H9 (cell line): ENCODE measurements around the gene TIAM1. TPM values are rescaled to one million over a fixed set of nuclear protein-coding genes. Genes with fewer than 3 reads are reported as not detected.

ENCODE experiments used
- DNase-seq: peaks from one replicate; pipeline ENCODE4 v3.0.0-alpha.2; 2017
- H2AFZ ChIP-seq: one replicate; pipeline ENCODE4 v1.6.1; 2013; ENCODE audit warnings: mild to moderate bottlenecking, low read length, control low read depth, moderate library complexity
- H2AK5ac ChIP-seq: 2 replicates; pipeline ENCODE4 v1.6.1; 2013; ENCODE audit warnings: low read length, control low read depth, mixed read lengths; ENCODE audit not compliant: insufficient read length
- H2BK120ac ChIP-seq: one replicate; pipeline ENCODE4 v1.6.1; 2013; ENCODE audit warnings: low read depth, mild to moderate bottlenecking, low read length, control low read depth, inconsistent platforms; ENCODE audit not compliant: poor library complexity, severe bottlenecking
- H2BK12ac ChIP-seq: 2 replicates; pipeline ENCODE4 v1.6.1; 2013; ENCODE audit warnings: low read length, control low read depth, mixed read lengths, low read depth; ENCODE audit not compliant: insufficient read length
- H2BK15ac ChIP-seq: 2 replicates; pipeline ENCODE4 v1.6.1; 2013; ENCODE audit warnings: low read depth, low read length, control low read depth
- H2BK20ac ChIP-seq: one replicate; pipeline ENCODE4 v1.6.1; 2013; ENCODE audit warnings: low read depth, mild to moderate bottlenecking, low read length, control low read depth, inconsistent platforms; ENCODE audit not compliant: poor library complexity, severe bottlenecking
- H2BK5ac ChIP-seq: 2 replicates; pipeline ENCODE4 v1.6.1; 2013; ENCODE audit warnings: low read length, control low read depth, mixed read lengths; ENCODE audit not compliant: insufficient read length
- H3K14ac ChIP-seq: 2 replicates; pipeline ENCODE4 v1.6.1; 2013; ENCODE audit warnings: low read length, control low read depth; ENCODE audit not compliant: insufficient read depth
- H3K18ac ChIP-seq: 2 replicates; pipeline ENCODE4 v1.6.1; 2013; ENCODE audit warnings: low read depth, mild to moderate bottlenecking, mixed read lengths, low read length, control low read depth; ENCODE audit not compliant: insufficient read length
- H3K23ac ChIP-seq: 2 replicates; pipeline ENCODE4 v1.6.1; 2013; ENCODE audit warnings: low read length, control low read depth, mixed read lengths, low read depth; ENCODE audit not compliant: insufficient read length
- H3K23me2 ChIP-seq: 2 replicates; pipeline ENCODE4 v1.6.1; 2013; ENCODE audit warnings: low read depth, mild to moderate bottlenecking, mixed read lengths, low read length, control low read depth; ENCODE audit not compliant: insufficient read length, poor library complexity, severe bottlenecking
- H3K27ac ChIP-seq: 2 replicates; pipeline ENCODE4 v1.5.1; 2013; ENCODE audit warnings: low read length, control low read depth, mixed read lengths, low read depth; ENCODE audit not compliant: insufficient read length
- H3K27me3 ChIP-seq: 2 replicates; pipeline ENCODE4 v1.6.1; 2013; ENCODE audit warnings: low read length, control low read depth, inconsistent platforms; ENCODE audit not compliant: insufficient read depth
- H3K4ac ChIP-seq: 2 replicates; pipeline ENCODE4 v1.6.1; 2013; ENCODE audit warnings: low read depth, mild to moderate bottlenecking, control low read depth, inconsistent platforms, low read length, moderate library complexity
- H3K4me1 ChIP-seq: 2 replicates; pipeline ENCODE4 v1.6.1; 2013; ENCODE audit warnings: low read length, control low read depth, inconsistent platforms; ENCODE audit not compliant: insufficient read depth
- H3K4me2 ChIP-seq: 2 replicates; pipeline ENCODE4 v1.6.1; 2013; ENCODE audit warnings: low read length, control low read depth, mixed read lengths; ENCODE audit not compliant: insufficient read length, insufficient read depth
- H3K56ac ChIP-seq: 2 replicates; pipeline ENCODE4 v1.6.1; 2013; ENCODE audit warnings: low read depth, mild to moderate bottlenecking, mixed read lengths, low read length, control low read depth; ENCODE audit not compliant: insufficient read length
- H3K79me1 ChIP-seq: 2 replicates; pipeline ENCODE4 v1.6.1; 2013; ENCODE audit warnings: low read depth, mild to moderate bottlenecking, moderate library complexity, low read length, control low read depth, inconsistent platforms; ENCODE audit not compliant: insufficient read depth, poor library complexity, severe bottlenecking
- H3K79me2 ChIP-seq: 2 replicates; pipeline ENCODE4 v1.6.1; 2013; ENCODE audit warnings: low read length, control low read depth, inconsistent platforms; ENCODE audit not compliant: insufficient read depth
- H3K9ac ChIP-seq: 2 replicates; pipeline ENCODE4 v1.6.1; 2013; ENCODE audit warnings: low read length, control low read depth, mixed read lengths; ENCODE audit not compliant: insufficient read length; ENCODE audit errors: extremely low read depth
- H3K9me3 ChIP-seq: one replicate; pipeline ENCODE4 v1.6.1; 2013; ENCODE audit warnings: low read depth, low read length, inconsistent platforms; ENCODE audit not compliant: control insufficient read depth
- H3T11ph ChIP-seq: one replicate; pipeline ENCODE4 v1.6.1; 2013; ENCODE audit warnings: mild to moderate bottlenecking, low read length, control low read depth, inconsistent platforms
- H4K20me1 ChIP-seq: one replicate; pipeline ENCODE4 v1.6.1; 2013; ENCODE audit not compliant: control insufficient read depth, insufficient read length, insufficient read depth
- H4K5ac ChIP-seq: 2 replicates; pipeline ENCODE4 v1.6.1; 2013; ENCODE audit warnings: low read depth, mild to moderate bottlenecking, mixed read lengths, low read length, control low read depth; ENCODE audit not compliant: insufficient read length
- H4K8ac ChIP-seq: replicated peaks from 2 replicates; pipeline ENCODE4 v1.6.1; 2013; ENCODE audit warnings: low read length, control low read depth, mixed read lengths, low read depth; ENCODE audit not compliant: insufficient read length
- H4K91ac ChIP-seq: 2 replicates; pipeline ENCODE4 v1.6.1; 2013; ENCODE audit warnings: low read depth, mild to moderate bottlenecking, moderate library complexity, mixed read lengths, low read length, control low read depth; ENCODE audit not compliant: insufficient read length
- H3K27ac Mint-ChIP-seq, 3 experiments: 2 replicates in 2 of 3; 3 replicates in 1 of 3; pipeline ENCODE4 v1.8.0; 2020 to 2021; ENCODE audit warnings: mixed read lengths in 3 of 3, mild to moderate bottlenecking in 1 of 3, moderate library complexity in 1 of 3
- H3K27me3 Mint-ChIP-seq: 2 replicates; pipeline ENCODE4 v1.8.0; 2021; ENCODE audit warnings: low read depth, mild to moderate bottlenecking, moderate library complexity, mixed read lengths
- H3K36me3 Mint-ChIP-seq, 3 experiments: 2 replicates in 2 of 3; 3 replicates in 1 of 3; pipeline ENCODE4 v1.8.0; 2020 to 2021; ENCODE audit warnings: low read depth in 3 of 3, mixed read lengths in 3 of 3; ENCODE audit not compliant: insufficient read depth in 1 of 3
- H3K4me1 Mint-ChIP-seq, 2 experiments: 2 replicates each; pipeline ENCODE4 v1.8.0; 2020; ENCODE audit warnings: mixed read lengths in 2 of 2
- H3K4me3 Mint-ChIP-seq, 2 experiments: 2 replicates in 1 of 2; 3 replicates in 1 of 2; pipeline ENCODE4 v1.8.0; 2020 to 2021; ENCODE audit warnings: mild to moderate bottlenecking in 2 of 2, mixed read lengths in 2 of 2, moderate library complexity in 1 of 2
- H3K9me3 Mint-ChIP-seq, 2 experiments: 2 replicates in 1 of 2; 3 replicates in 1 of 2; pipeline ENCODE4 v1.8.0; 2020; ENCODE audit warnings: mild to moderate bottlenecking in 2 of 2, mixed read lengths in 2 of 2, moderate library complexity in 1 of 2
- CTCF ChIP-seq: fragments of 200-600 bp; sonication (generic); conservative IDR thresholded peaks from 3 replicates; pipeline ENCODE4 v1.8.0; 2021; ENCODE audit warnings: antibody characterized with exemption, mild to moderate bottlenecking
- WGBS: extraction: QIAGEN DNeasy Blood & Tissue Kit; methylation state at CpG from one replicate; pipeline ENCODE4 v1.1.7; 2013; ENCODE audit warnings: missing lambda C conversion rate, low lambda C conversion rate, mixed read lengths; ENCODE audit not compliant: insufficient read length; ENCODE audit errors: extremely low coverage; 5-methylcytosine and 5-hydroxymethylcytosine counted together
- total RNA-seq: library from RNA; stranded (reverse); gene quantifications from 2 replicates; pipeline ENCODE4 v1.2.1, GENCODE V29; 2021

Gene TIAM1
- total RNA-seq, 1 experiment from 2014 or later, result 23.1 TPM

DNA sequence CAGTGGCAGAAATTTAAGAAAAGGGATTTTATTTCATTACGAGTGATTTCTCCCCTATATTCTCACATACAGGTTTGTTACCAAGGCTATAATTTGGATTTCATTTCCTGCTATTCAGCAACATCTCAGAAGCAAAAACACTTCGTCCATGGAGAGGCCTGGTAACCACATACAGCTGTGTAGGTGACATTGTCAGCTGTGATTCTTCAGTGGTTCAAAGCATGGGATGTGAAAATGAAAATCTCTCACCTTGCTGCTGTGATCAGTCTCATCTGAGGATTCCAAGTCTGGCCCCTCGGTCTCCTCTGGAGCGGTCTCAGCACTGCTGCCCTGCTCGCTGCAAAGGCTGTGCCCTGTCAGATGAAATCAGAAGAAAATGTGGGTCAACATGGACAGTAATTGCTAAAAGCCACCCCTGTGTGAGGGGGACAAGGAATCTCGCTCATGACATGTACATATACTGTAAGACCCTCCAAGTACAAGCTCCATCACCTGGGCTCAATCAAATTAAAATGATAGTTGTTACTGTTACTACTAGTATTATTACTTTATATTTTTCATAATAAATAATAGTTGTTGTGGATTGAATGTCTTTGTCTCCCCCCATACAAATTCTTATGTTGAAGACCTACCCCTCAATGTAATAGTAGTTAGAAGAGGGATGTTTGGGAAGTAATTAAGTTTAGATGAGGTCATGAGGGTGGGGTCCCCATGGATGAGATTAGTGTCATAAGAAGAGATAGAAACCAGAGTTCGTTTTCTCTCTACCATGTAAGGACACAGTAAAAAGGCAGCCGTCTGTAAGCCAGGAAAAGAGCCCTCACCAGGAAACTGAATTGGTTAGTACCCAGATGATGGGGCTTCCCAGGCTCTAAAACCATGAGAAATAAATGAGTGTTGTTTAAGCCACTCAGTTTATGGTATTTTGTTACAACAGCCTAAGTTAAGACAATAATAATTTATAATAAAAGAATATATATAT is 179.1 kb downstream of the TIAM1 start:
- no peak overlapping the region for H3K9ac ChIP-seq
- H3K9me3 ChIP-seq, result no peaks in the 10 kb centered on the region
- no peak overlapping the region for H4K91ac ChIP-seq
- no peaks in the 10 kb centered on the region for H4K20me1 ChIP-seq
- TF ChIP-seq CTCF, result no peak
- H3K56ac ChIP-seq, result no peak overlapping the region
- H3K79me2 ChIP-seq, result no peaks in the 10 kb centered on the region
- H3K4me1 Mint-ChIP-seq, result peaks cover 20% of the 10 kb centered on the region in 2 experiments
- H2BK20ac ChIP-seq, result no peak overlapping the region
- no peak overlapping the region for H3K27ac Mint-ChIP-seq
- no peak for DNase-seq
- no peak overlapping the region for H2BK120ac ChIP-seq
- peaks cover 5% of the 10 kb centered on the region for H3K23me2 ChIP-seq
- H2AK5ac ChIP-seq, result no peak overlapping the region
- no peaks in the 10 kb centered on the region for H3K4me1 ChIP-seq
- no peak overlapping the region for H2AFZ ChIP-seq
- WGBS, result no CpG with 5 or more reads among the region's 8 CpGs
- no peaks in the 10 kb centered on the region for H3K27me3 ChIP-seq
- no peaks in the 10 kb centered on the region for H3K27me3 Mint-ChIP-seq
- no peak overlapping the region for H4K8ac ChIP-seq
- no peak overlapping the region for H2BK12ac ChIP-seq
- H3K4me3 Mint-ChIP-seq, result no peak overlapping the region
- H4K5ac ChIP-seq, result no peak overlapping the region
- H2BK15ac ChIP-seq, result no peak overlapping the region
- no peak overlapping the region for H3K4me2 ChIP-seq
- no peak overlapping the region for H3K14ac ChIP-seq
- no peak overlapping the region for H3T11ph ChIP-seq
- no peak overlapping the region for H3K27ac ChIP-seq
- H3K23ac ChIP-seq, result no peak overlapping the region
- H3K36me3 Mint-ChIP-seq, result peaks cover 6 to 7% (median 6%) of the 10 kb centered on the region in 3 experiments; a peak in 6 of 7 replicates
- H3K79me1 ChIP-seq, result no peaks in the 10 kb centered on the region
- H3K4ac ChIP-seq, result no peak overlapping the region
- peaks cover 0 to 4% of the 10 kb centered on the region in 2 experiments; a peak in 1 of 5 replicates for H3K9me3 Mint-ChIP-seq
- H3K18ac ChIP-seq, result no peak overlapping the region
- H2BK5ac ChIP-seq, result no peak overlapping the region
